WI38 (cell line): Measurements from ENCODE around the gene BTBD9.
"Not testable (repeated sequence)": the region's sequence is repeated elsewhere in the genome, so short reads cannot be mapped to it uniquely, and the experiment has no call there.

Experiments used
- H3K4me3 ChIP-seq: 2 replicates; pipeline ENCODE4 v1.5.1; 2011; ENCODE audit warnings: low read depth, mild to moderate bottlenecking, control low read depth, low read length
- CTCF ChIP-seq: IDR thresholded peaks from 2 replicates; pipeline ENCODE4 v1.5.1; 2012; ENCODE audit warnings: low read depth, mild to moderate bottlenecking, control low read depth, low read length

Gene BTBD9

GRCh38 chr6:38133932-38134703, 505.6 kb downstream of the BTBD9 start:
- H3K4me3 ChIP-seq, result no peak overlapping the region
- no peak for TF ChIP-seq CTCF

GRCh38 chr6:38131527-38131965, 508.2 kb downstream of the BTBD9 start:
- TF ChIP-seq CTCF, result no peak
- H3K4me3 ChIP-seq, result no peak overlapping the region

GRCh38 chr6:38127284-38127683, 512.4 kb downstream of the BTBD9 start:
- no peak overlapping the region for H3K4me3 ChIP-seq
- no peak for TF ChIP-seq CTCF

GRCh38 chr6:38124224-38124926, 515.4 kb downstream of the BTBD9 start:
- H3K4me3 ChIP-seq, result not testable (repeated sequence)

- TF ChIP-seq CTCF, result no peak
These were observed 520.2 kb downstream of the BTBD9 start for GRCh38 chr6:38119516-38119915.

GRCh38 chr6:38118791-38119365, 520.9 kb downstream of the BTBD9 start:
- H3K4me3 ChIP-seq, result no peak overlapping the region
- no peak for TF ChIP-seq CTCF

More at GRCh38 chr6:38119516-38119915, 520.2 kb downstream of the BTBD9 start:
- no peak overlapping the region for H3K4me3 ChIP-seq
